Measurements from ENCODE around the gene COL15A1. TPM values are rescaled to one million over a fixed set of nuclear protein-coding genes. Genes with fewer than 3 reads are reported as not detected.

The COL15A1 gene
- total RNA-seq, 1 donor from 2014 or later: 0.23 TPM

Other genes starting within 250 kb of the COL15A1 start
- not detected for gene GABBR2, start 235.0 kb upstream of the COL15A1 start, total RNA-seq
- gene ANKS6, start 147.4 kb upstream of the COL15A1 start, total RNA-seq: 5.7 TPM
- gene GALNT12, start 136.2 kb upstream of the COL15A1 start, total RNA-seq: 0.35 TPM
- 13.5 TPM for gene TGFBR1, start 161.2 kb downstream of the COL15A1 start, total RNA-seq